Loucy (cell line): ENCODE measurements around the gene PRLR.

Experiments used
- EZH2phosphoT487 ChIP-seq: fragments of 200-600 bp; IDR thresholded peaks from 2 replicates; pipeline ENCODE4 v1.6.1; 2018; ENCODE audit warnings: antibody characterized with exemption, mild to moderate bottlenecking, moderate library complexity, borderline replicate concordance
- TF ChIP-seq, protein P1 (sequence below): fragments of 200-600 bp; sonication (generic); conservative IDR thresholded peaks from 2 replicates; pipeline ENCODE4 v1.5.1; 2014; ENCODE audit warnings: mild to moderate bottlenecking, antibody characterized with exemption, low read length

DNA sequence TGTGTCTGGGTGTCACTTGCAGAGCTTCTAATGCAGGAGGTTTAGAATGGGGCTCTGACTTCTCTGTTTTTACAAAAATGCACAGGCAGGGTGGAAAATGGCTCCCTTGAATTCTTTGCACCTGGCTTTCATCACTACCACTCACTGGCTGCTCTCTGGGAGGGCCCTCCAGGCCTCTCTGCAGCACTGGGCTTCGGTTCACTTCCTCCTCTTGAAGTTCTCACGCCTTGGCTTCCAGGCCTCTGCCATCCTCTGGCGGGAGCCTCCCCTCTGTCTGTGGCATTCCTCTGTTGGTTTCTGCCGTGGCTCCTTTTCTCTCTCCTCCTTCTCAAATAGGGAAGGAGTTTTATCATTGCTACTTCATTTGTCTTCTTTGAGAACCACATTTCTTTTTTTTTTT lies 2.8 kb upstream of the PRLR start:
- TF ChIP-seq, protein P1, sequence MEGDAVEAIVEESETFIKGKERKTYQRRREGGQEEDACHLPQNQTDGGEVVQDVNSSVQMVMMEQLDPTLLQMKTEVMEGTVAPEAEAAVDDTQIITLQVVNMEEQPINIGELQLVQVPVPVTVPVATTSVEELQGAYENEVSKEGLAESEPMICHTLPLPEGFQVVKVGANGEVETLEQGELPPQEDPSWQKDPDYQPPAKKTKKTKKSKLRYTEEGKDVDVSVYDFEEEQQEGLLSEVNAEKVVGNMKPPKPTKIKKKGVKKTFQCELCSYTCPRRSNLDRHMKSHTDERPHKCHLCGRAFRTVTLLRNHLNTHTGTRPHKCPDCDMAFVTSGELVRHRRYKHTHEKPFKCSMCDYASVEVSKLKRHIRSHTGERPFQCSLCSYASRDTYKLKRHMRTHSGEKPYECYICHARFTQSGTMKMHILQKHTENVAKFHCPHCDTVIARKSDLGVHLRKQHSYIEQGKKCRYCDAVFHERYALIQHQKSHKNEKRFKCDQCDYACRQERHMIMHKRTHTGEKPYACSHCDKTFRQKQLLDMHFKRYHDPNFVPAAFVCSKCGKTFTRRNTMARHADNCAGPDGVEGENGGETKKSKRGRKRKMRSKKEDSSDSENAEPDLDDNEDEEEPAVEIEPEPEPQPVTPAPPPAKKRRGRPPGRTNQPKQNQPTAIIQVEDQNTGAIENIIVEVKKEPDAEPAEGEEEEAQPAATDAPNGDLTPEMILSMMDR, result no peak
- TF ChIP-seq EZH2phosphoT487, result no peak
